SK-N-SH (cell line): ENCODE results near the gene CACNA1G. TPM values are rescaled to one million over a fixed set of nuclear protein-coding genes. Genes with fewer than 3 reads are reported as not detected.

ENCODE experiments used
- CTCF ChIA-PET: fragments of 300-600, 350-600 bp; formaldehyde crosslinking; extraction: SDS; loops from one replicate; lab custom pipeline; 2021; lab: Yijun Ruan, JAX
- POLR2A ChIA-PET: fragments of 350-600 bp; sonication (Branson Sonifier 250); formaldehyde crosslinking; extraction: SDS; loops from one replicate; lab custom pipeline; 2020; ENCODE audit warnings: antibody characterized with exemption, inconsistent platforms; lab: Yijun Ruan, JAX
- DNase-seq: peaks from one replicate; pipeline ENCODE4 v3.0.0; 2012
- H2AFZ ChIP-seq: fragments of 200-600 bp; sonication (generic); 2 replicates; pipeline ENCODE4 v1.8.1; 2016; ENCODE audit warnings: antibody characterized with exemption, mild to moderate bottlenecking, low read depth
- H3F3A ChIP-seq: fragments of 200-600 bp; sonication (generic); replicated peaks from 2 replicates; pipeline ENCODE3; 2016; ENCODE audit warnings: antibody characterized with exemption, mild to moderate bottlenecking; ENCODE audit not compliant: insufficient read depth
- H3K27ac ChIP-seq, 2 experiments: fragments of 200-500 bp in 1 of 2; fragments of 200-600 bp in 1 of 2; sonication (Bioruptor generic) in 1 of 2; sonication (generic), shearing (Covaris generic) in 1 of 2; 2 replicates each; pipeline versions ENCODE4 v1.5.1 to v1.6.1; 2014 to 2016; ENCODE audit warnings: low read depth in 2 of 2, inconsistent platforms in 1 of 2, low read length in 1 of 2, mild to moderate bottlenecking in 1 of 2, mixed read lengths in 1 of 2
- H3K27me3 ChIP-seq: fragments of 200-600 bp; sonication (generic), shearing (Covaris generic); 2 replicates; pipeline ENCODE4 v1.6.1; 2016; ENCODE audit warnings: mixed run types; ENCODE audit not compliant: insufficient read depth
- H3K36me3 ChIP-seq, 2 experiments: fragments of 200-500 bp in 1 of 2; fragments of 200-600 bp in 1 of 2; sonication (Bioruptor generic) in 1 of 2; sonication (generic) in 1 of 2; replicated peaks in 1 of 2; 2 replicates each; pipeline versions ENCODE3 to v1.5.1; 2014 to 2016; ENCODE audit warnings: low read length in 1 of 2, mild to moderate bottlenecking in 1 of 2; ENCODE audit not compliant: insufficient read depth in 2 of 2, control insufficient read depth in 1 of 2
- H3K4me1 ChIP-seq, 2 experiments: fragments of 200-500 bp in 1 of 2; fragments of 200-600 bp in 1 of 2; sonication (Bioruptor generic) in 1 of 2; sonication (generic), shearing (Covaris generic) in 1 of 2; 2 replicates each; pipeline versions ENCODE4 v1.5.1 to v1.6.1; 2014 to 2016; ENCODE audit warnings: low read depth in 1 of 2, low read length in 1 of 2, mixed run types in 1 of 2; ENCODE audit not compliant: insufficient read depth in 2 of 2, control insufficient read depth in 1 of 2
- H3K4me2 ChIP-seq: fragments of 200-600 bp; sonication (generic), shearing (Covaris generic); 2 replicates; pipeline ENCODE4 v1.6.1; 2017; ENCODE audit warnings: mixed run types
- H3K4me3 ChIP-seq, 2 experiments: fragments of 200-500 bp in 1 of 2; fragments of 200-600 bp in 1 of 2; sonication (Bioruptor generic) in 1 of 2; sonication (generic), shearing (Covaris generic) in 1 of 2; 2 replicates each; pipeline versions ENCODE4 v1.5.1 to v1.8.1; 2014 to 2016; ENCODE audit warnings: low read depth in 2 of 2, inconsistent platforms in 1 of 2, low read length in 1 of 2, mild to moderate bottlenecking in 1 of 2, mixed read lengths in 1 of 2, moderate library complexity in 1 of 2
- H3K79me2 ChIP-seq: fragments of 200-600 bp; sonication (generic); 2 replicates; pipeline ENCODE4 v1.8.1; 2017; ENCODE audit warnings: mild to moderate bottlenecking; ENCODE audit not compliant: insufficient read depth
- H3K9ac ChIP-seq: fragments of 200-600 bp; sonication (generic); 2 replicates; pipeline ENCODE4 v1.6.1; 2017; ENCODE audit warnings: mixed run types
- H3K9me2 ChIP-seq: fragments of 200-600 bp; sonication (generic); 2 replicates; pipeline ENCODE4 v1.6.1; 2017; ENCODE audit warnings: mixed run types
- H3K9me3 ChIP-seq: fragments of 200-600 bp; sonication (generic); 2 replicates; pipeline ENCODE4 v1.6.1; 2017; ENCODE audit warnings: mixed run types, mild to moderate bottlenecking, moderate library complexity
- H4K20me1 ChIP-seq: fragments of 200-600 bp; sonication (generic); 2 replicates; pipeline ENCODE4 v1.6.1; 2017; ENCODE audit warnings: mild to moderate bottlenecking, mixed run types; ENCODE audit not compliant: insufficient read depth
- CHD2 ChIP-seq: fragments of 150-350 bp; IDR thresholded peaks from 2 replicates; pipeline ENCODE4 v1.6.1; 2018; ENCODE audit warnings: low read length; ENCODE audit not compliant: partially characterized antibody
- ELF1 ChIP-seq: IDR thresholded peaks from 2 replicates; pipeline ENCODE4 v1.4.0; 2012
- EZH2phosphoT487 ChIP-seq: fragments of 200-600 bp; sonication (generic); IDR thresholded peaks from 2 replicates; pipeline ENCODE4 v1.6.1; 2017; ENCODE audit warnings: low read depth, mixed run types, mild to moderate bottlenecking, antibody characterized with exemption, moderate library complexity, borderline replicate concordance
- FOXJ3 ChIP-seq: sonication (generic); formaldehyde crosslinking; IDR thresholded peaks from 2 replicates; pipeline ENCODE4 v1.5.1; 2020; ENCODE audit warnings: mild to moderate bottlenecking, missing genetic modification reagents
- GABPA ChIP-seq: IDR thresholded peaks from 2 replicates; pipeline ENCODE4 v1.4.0; 2012; ENCODE audit warnings: low read depth, mild to moderate bottlenecking
- GATA2 ChIP-seq: sonication (generic); formaldehyde crosslinking; IDR thresholded peaks from 2 replicates; pipeline ENCODE4 v1.5.0; 2020; ENCODE audit warnings: mild to moderate bottlenecking, missing genetic modification reagents
- MEF2A ChIP-seq: IDR thresholded peaks from 2 replicates; pipeline ENCODE4 v1.4.0; 2012; ENCODE audit warnings: low read depth, borderline replicate concordance
- PBX3 ChIP-seq: IDR thresholded peaks from 2 replicates; pipeline ENCODE4; 2012
- POLR2AphosphoS5 ChIP-seq: IDR thresholded peaks from 2 replicates; pipeline ENCODE4 v1.6.1; 2012; ENCODE audit warnings: low read depth, low read length
- RAD21 ChIP-seq: IDR thresholded peaks from 2 replicates; pipeline ENCODE4 v1.6.1; 2012; ENCODE audit warnings: mild to moderate bottlenecking, low read length
- RXRA ChIP-seq: IDR thresholded peaks from 2 replicates; pipeline ENCODE4 v1.4.0; 2012; ENCODE audit warnings: low read depth, mild to moderate bottlenecking, borderline replicate concordance
- SIN3A ChIP-seq: IDR thresholded peaks from 2 replicates; pipeline ENCODE4 v1.6.1; 2012; ENCODE audit warnings: low read depth, mild to moderate bottlenecking, low read length, moderate library complexity, borderline replicate concordance
- SMC3 ChIP-seq: IDR thresholded peaks from 2 replicates; pipeline ENCODE4 v1.6.1; 2012; ENCODE audit warnings: low read depth, low read length, improper control_type of control experiment
- TAF1 ChIP-seq: IDR thresholded peaks from 2 replicates; pipeline ENCODE4 v1.6.1; 2012; ENCODE audit warnings: low read depth, mild to moderate bottlenecking, low read length, moderate library complexity, borderline replicate concordance
- YY1 ChIP-seq: IDR thresholded peaks from 2 replicates; pipeline ENCODE4 v1.4.0; 2012; ENCODE audit warnings: low read depth, mild to moderate bottlenecking
- ZBTB33 ChIP-seq: IDR thresholded peaks from 2 replicates; pipeline ENCODE4 v1.4.0; 2012; ENCODE audit warnings: low read depth, borderline replicate concordance
- WGBS: methylation state at CpG from one replicate; pipeline ENCODE4 v1.1.6; 2017; ENCODE audit warnings: low lambda C conversion rate; 5-methylcytosine and 5-hydroxymethylcytosine counted together
- polyA plus RNA-seq, 3 experiments: library from polyadenylated mRNA; depleted of rRNA; stranded (reverse); fragments of >200 nt; gene quantifications; 2 replicates each; pipeline ENCODE4 v1.2.3, GENCODE V29; 2012
- TF ChIP-seq, protein P1 (sequence below): IDR thresholded peaks from 2 replicates; pipeline ENCODE4 v1.4.0; 2012; ENCODE audit warnings: low read depth
- TF ChIP-seq, protein P2 (sequence below): IDR thresholded peaks from 2 replicates; pipeline ENCODE4 v1.6.1; 2012; ENCODE audit warnings: mild to moderate bottlenecking, low read depth, low read length, moderate library complexity
- TF ChIP-seq, protein P3 (sequence below): fragments of 150-350 bp; IDR thresholded peaks from 2 replicates; pipeline ENCODE4 v1.6.1; 2016; ENCODE audit warnings: mild to moderate bottlenecking, low read depth, low read length

The CACNA1G gene
- polyA plus RNA-seq, 1 of the 3 experiments (the other 2 are of a cell fraction), result 0.21 TPM

DNA sequence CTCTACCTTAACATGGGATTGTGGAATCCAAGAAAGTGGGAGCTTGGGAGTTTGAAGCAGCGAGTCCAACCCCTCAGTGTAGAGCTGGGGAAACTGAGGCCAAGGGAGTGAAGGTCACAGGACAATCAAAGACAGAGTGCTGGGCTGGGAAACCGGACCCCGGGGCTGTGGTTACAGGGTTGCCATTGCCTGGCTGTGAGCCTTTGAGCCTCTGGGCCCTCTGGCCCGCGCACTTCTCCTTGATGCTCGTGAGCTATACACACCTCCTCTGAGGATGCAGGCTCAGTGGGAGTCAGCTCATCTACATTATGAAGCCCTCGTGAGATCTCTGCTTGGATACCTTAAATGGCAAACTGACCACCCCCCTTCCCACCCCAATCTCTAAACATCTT, 76.3 kb downstream of the CACNA1G start:
- no peaks in the 10 kb centered on the region for H3K36me3 ChIP-seq
- peaks cover 57% of the 10 kb centered on the region for H3K79me2 ChIP-seq
- ChIA-PET POLR2A (no interaction called here), CTCF (interaction anchor here (0.7 to 21.7 kb wide), 10 partner anchors 10 to 365 kb away, joined by 3 to 799 read pairs (median 4); partner anchors contain the start of genes RSAD1 and SPATA20)
- peak; percentile 14 for DNase-seq
- H3K27me3 ChIP-seq, result no peaks in the 10 kb centered on the region
- no peak overlapping the region for H3K4me3 ChIP-seq
- H3K27ac ChIP-seq, result peak overlapping the region; percentile 88 to 97; a peak in 3 of 4 replicates
- H3K9me2 ChIP-seq, result no peaks in the 10 kb centered on the region
- H3K9ac ChIP-seq, result no peak overlapping the region; the same call in 1 of the 2 replicates
- H3K4me2 ChIP-seq, result peak overlapping the region; percentile 94
- TF ChIP-seq SIN3A, result no peak
- TF ChIP-seq, protein P1, sequence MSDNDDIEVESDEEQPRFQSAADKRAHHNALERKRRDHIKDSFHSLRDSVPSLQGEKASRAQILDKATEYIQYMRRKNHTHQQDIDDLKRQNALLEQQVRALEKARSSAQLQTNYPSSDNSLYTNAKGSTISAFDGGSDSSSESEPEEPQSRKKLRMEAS, result no peak
- TF ChIP-seq, protein P2, sequence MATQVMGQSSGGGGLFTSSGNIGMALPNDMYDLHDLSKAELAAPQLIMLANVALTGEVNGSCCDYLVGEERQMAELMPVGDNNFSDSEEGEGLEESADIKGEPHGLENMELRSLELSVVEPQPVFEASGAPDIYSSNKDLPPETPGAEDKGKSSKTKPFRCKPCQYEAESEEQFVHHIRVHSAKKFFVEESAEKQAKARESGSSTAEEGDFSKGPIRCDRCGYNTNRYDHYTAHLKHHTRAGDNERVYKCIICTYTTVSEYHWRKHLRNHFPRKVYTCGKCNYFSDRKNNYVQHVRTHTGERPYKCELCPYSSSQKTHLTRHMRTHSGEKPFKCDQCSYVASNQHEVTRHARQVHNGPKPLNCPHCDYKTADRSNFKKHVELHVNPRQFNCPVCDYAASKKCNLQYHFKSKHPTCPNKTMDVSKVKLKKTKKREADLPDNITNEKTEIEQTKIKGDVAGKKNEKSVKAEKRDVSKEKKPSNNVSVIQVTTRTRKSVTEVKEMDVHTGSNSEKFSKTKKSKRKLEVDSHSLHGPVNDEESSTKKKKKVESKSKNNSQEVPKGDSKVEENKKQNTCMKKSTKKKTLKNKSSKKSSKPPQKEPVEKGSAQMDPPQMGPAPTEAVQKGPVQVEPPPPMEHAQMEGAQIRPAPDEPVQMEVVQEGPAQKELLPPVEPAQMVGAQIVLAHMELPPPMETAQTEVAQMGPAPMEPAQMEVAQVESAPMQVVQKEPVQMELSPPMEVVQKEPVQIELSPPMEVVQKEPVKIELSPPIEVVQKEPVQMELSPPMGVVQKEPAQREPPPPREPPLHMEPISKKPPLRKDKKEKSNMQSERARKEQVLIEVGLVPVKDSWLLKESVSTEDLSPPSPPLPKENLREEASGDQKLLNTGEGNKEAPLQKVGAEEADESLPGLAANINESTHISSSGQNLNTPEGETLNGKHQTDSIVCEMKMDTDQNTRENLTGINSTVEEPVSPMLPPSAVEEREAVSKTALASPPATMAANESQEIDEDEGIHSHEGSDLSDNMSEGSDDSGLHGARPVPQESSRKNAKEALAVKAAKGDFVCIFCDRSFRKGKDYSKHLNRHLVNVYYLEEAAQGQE, result no peak
- TF ChIP-seq ELF1, result no peak
- no peak for TF ChIP-seq FOXJ3 (CRISPR knock-in tag)
- no peak for TF ChIP-seq ZBTB33
- no peak for TF ChIP-seq SMC3
- no peak for TF ChIP-seq EZH2phosphoT487
- no peak for TF ChIP-seq GATA2
- no peak for TF ChIP-seq YY1
- TF ChIP-seq MEF2A, result no peak
- TF ChIP-seq RAD21, result no peak
- TF ChIP-seq, protein P3, sequence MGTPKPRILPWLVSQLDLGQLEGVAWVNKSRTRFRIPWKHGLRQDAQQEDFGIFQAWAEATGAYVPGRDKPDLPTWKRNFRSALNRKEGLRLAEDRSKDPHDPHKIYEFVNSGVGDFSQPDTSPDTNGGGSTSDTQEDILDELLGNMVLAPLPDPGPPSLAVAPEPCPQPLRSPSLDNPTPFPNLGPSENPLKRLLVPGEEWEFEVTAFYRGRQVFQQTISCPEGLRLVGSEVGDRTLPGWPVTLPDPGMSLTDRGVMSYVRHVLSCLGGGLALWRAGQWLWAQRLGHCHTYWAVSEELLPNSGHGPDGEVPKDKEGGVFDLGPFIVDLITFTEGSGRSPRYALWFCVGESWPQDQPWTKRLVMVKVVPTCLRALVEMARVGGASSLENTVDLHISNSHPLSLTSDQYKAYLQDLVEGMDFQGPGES, result no peak
- TF ChIP-seq GABPA, result no peak
- no peak for TF ChIP-seq TAF1
- TF ChIP-seq PBX3, result no peak
- no peak for TF ChIP-seq RXRA
- no peak for TF ChIP-seq CHD2
- no peak for TF ChIP-seq POLR2AphosphoS5
- H3K9me3 ChIP-seq, result no peaks in the 10 kb centered on the region
- H2AFZ ChIP-seq, result no peak overlapping the region
- peaks cover 42% of the 10 kb centered on the region for H3F3A ChIP-seq
- WGBS, result 88% methylated on average over 7 of the region's 7 CpGs
- no peaks in the 10 kb centered on the region; the same call in 1 of the 2 replicates for H4K20me1 ChIP-seq
- peaks cover 42 to 58% of the 10 kb centered on the region in 2 experiments; a peak in 3 of 4 replicates for H3K4me1 ChIP-seq
